Measurements from ENCODE around the gene TSNAX. TPM values are rescaled to one million over a fixed set of nuclear protein-coding genes. Genes with fewer than 3 reads are reported as not detected.

The TSNAX gene
- total and polyA plus RNA-seq, 2 of the 8 experiments (the other 6 are each of a cell fraction or from before 2014, with no cell fraction given), result 7.7 to 34.0 TPM

DNA sequence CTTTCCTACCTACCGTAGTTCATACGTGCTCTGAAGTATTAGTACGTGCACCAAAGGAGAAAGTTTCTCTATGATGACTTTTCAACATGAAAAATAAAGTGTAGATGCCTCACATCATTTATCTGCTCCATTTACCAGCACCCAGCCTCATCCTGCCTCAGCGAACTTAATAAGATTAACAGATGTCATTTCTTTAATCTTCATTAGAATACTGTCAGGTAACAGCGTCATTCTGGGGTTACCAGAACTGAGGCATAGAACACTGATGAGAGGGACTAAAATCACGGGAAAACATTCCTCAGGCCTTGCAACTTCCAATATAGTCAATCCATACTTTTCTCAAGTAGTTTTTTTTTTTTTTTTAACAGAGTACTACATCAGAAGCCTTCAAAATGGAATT is 54.9 kb downstream of the TSNAX start:
- no peak overlapping the region for H2BK120ac ChIP-seq (replicated peaks; ENCODE audit: low read depth, low read length)
- H3K9ac ChIP-seq (replicated peaks in 1 of 4; ENCODE audit: extremely low read depth in 1 of 4, low read depth in 3 of 4, low read length in 3 of 4), result no peak overlapping the region
- no peak overlapping the region for H4K91ac ChIP-seq (replicated peaks; ENCODE audit: insufficient read length, low read length)
- H4K5ac ChIP-seq (ENCODE audit: insufficient read length, low read depth, low read length), result no peak overlapping the region
- H3K27ac ChIP-seq (ENCODE audit: low read depth, low read length), result no peak overlapping the region
- H3K14ac ChIP-seq (ENCODE audit: insufficient read length), result no peak overlapping the region
- no peak overlapping the region for H3K4me2 ChIP-seq (ENCODE audit: insufficient read depth in 1 of 2, low read depth in 2 of 2, low read length in 2 of 2)
- no peak overlapping the region for H3K18ac ChIP-seq (ENCODE audit: extremely low read depth, low read length)
- WGBS, 2 experiments (ENCODE audit: extremely low coverage in 1 of 2, insufficient coverage in 1 of 2, insufficient read length in 1 of 2, insufficient replicate concordance in 2 of 2, low coverage in 1 of 2, low lambda C conversion rate in 2 of 2, missing lambda C conversion rate in 1 of 2), result 91% methylated on average over 6 of the region's 6 CpGs; no CpG with 5 or more reads in 1 of the 2 experiments
- no peak overlapping the region for H2AK5ac ChIP-seq (ENCODE audit: low read depth, low read length)
- CTCF ChIA-PET (ENCODE audit: partially characterized antibody), result interaction anchor here (0.8 kb wide), 1 partner anchor 20 kb away, joined by 4 read pairs; no protein-coding TSS in a partner anchor
- POLR2A ChIA-PET (ENCODE audit: partially characterized antibody), result no interaction called here
- no peak overlapping the region for H2BK15ac ChIP-seq (ENCODE audit: low read length)
- no peaks in the 10 kb centered on the region for H4K20me1 ChIP-seq (replicated peaks in 1 of 2; ENCODE audit: control insufficient read depth in 1 of 2, insufficient read depth in 2 of 2, low read length in 2 of 2)
- no peak overlapping the region for H2AFZ ChIP-seq (ENCODE audit: low read length)
- no peak overlapping the region for H2BK5ac ChIP-seq (ENCODE audit: low read depth, low read length)
- H3K4me1 ChIP-seq (replicated peaks in 1 of 4; ENCODE audit: control insufficient read depth in 3 of 4, insufficient read depth in 4 of 4, low read length in 3 of 4), result no peaks in the 10 kb centered on the region
- no peak overlapping the region for H4K8ac ChIP-seq (ENCODE audit: extremely low read depth, insufficient read depth, low read length)
- no peaks in the 10 kb centered on the region for H3K79me1 ChIP-seq (ENCODE audit: low read depth, low read length)
- H3K4me3 ChIP-seq (ENCODE audit: extremely low read depth in 1 of 4, insufficient read depth in 2 of 4, low read depth in 3 of 4, low read length in 4 of 4), result no peak overlapping the region
- H2BK20ac ChIP-seq (ENCODE audit: low read length), result no peak overlapping the region
- no peaks in the 10 kb centered on the region for H3K79me2 ChIP-seq (ENCODE audit: control insufficient read depth in 1 of 2, insufficient read depth in 2 of 2, low read length in 2 of 2)
- peaks cover 1% of the 10 kb centered on the region; the same call in 1 of the 2 replicates for H3K23me2 ChIP-seq (ENCODE audit: low read depth, low read length)
- no peaks in the 10 kb centered on the region for H3K9me3 ChIP-seq (ENCODE audit: insufficient read depth in 2 of 2, low read depth in 1 of 2, low read length in 1 of 2)
- no peaks in the 10 kb centered on the region for H3K27me3 ChIP-seq (replicated peaks in 1 of 4; ENCODE audit: control insufficient read depth in 3 of 4, extremely low read depth in 1 of 4, insufficient read depth in 3 of 4, low read length in 3 of 4)
- H3K23ac ChIP-seq (ENCODE audit: insufficient read length), result no peak overlapping the region
- FAIRE-seq, result no peak
- no peak for DNase-seq (ENCODE audit: low read depth in 1 of 2, low spot score in 2 of 2)
- no peaks in the 10 kb centered on the region for H3K36me3 ChIP-seq (ENCODE audit: control insufficient read depth in 2 of 4, insufficient read depth in 4 of 4, low read length in 3 of 4)
- no peak overlapping the region for H3K56ac ChIP-seq (replicated peaks; ENCODE audit: insufficient read length, low read depth, low read length)
- H2BK12ac ChIP-seq (ENCODE audit: low read depth, low read length), result no peak overlapping the region
- H3K4ac ChIP-seq (replicated peaks; ENCODE audit: insufficient read length, low read depth, low read length), result no peak overlapping the region
- TF ChIP-seq, protein P1, sequence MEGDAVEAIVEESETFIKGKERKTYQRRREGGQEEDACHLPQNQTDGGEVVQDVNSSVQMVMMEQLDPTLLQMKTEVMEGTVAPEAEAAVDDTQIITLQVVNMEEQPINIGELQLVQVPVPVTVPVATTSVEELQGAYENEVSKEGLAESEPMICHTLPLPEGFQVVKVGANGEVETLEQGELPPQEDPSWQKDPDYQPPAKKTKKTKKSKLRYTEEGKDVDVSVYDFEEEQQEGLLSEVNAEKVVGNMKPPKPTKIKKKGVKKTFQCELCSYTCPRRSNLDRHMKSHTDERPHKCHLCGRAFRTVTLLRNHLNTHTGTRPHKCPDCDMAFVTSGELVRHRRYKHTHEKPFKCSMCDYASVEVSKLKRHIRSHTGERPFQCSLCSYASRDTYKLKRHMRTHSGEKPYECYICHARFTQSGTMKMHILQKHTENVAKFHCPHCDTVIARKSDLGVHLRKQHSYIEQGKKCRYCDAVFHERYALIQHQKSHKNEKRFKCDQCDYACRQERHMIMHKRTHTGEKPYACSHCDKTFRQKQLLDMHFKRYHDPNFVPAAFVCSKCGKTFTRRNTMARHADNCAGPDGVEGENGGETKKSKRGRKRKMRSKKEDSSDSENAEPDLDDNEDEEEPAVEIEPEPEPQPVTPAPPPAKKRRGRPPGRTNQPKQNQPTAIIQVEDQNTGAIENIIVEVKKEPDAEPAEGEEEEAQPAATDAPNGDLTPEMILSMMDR (IDR thresholded peaks at IDR 0.05; ENCODE audit: control extremely low read depth in 1 of 3, insufficient read depth in 1 of 3, low read depth in 1 of 3, low read length in 3 of 3), result no peak
- TF ChIP-seq KDM5A (IDR thresholded peaks at IDR 0.05; ENCODE audit: low read length), result no peak
- TF ChIP-seq HDAC2 (IDR thresholded peaks at IDR 0.05; ENCODE audit: borderline replicate concordance in 1 of 2, low read depth in 2 of 2, low read length in 2 of 2), result no peak
- TF ChIP-seq, protein P2, sequence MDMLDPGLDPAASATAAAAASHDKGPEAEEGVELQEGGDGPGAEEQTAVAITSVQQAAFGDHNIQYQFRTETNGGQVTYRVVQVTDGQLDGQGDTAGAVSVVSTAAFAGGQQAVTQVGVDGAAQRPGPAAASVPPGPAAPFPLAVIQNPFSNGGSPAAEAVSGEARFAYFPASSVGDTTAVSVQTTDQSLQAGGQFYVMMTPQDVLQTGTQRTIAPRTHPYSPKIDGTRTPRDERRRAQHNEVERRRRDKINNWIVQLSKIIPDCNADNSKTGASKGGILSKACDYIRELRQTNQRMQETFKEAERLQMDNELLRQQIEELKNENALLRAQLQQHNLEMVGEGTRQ (IDR thresholded peaks at IDR 0.05; ENCODE audit: low read length), result no peak
- no peak for TF ChIP-seq SRF (IDR thresholded peaks at IDR 0.05; ENCODE audit: low read depth, low read length)
- no peak for TF ChIP-seq RXRA (IDR thresholded peaks at IDR 0.05; ENCODE audit: insufficient read depth, low read depth, low read length)
- no peak for TF ChIP-seq CEBPB (IDR thresholded peaks at IDR 0.05; ENCODE audit: low read depth, low read length)
- no peak for TF ChIP-seq BCL11A (IDR thresholded peaks at IDR 0.05; ENCODE audit: low read depth in 2 of 2, low read length in 2 of 2)
- no peak for TF ChIP-seq POLR2AphosphoS5 (IDR thresholded peaks at IDR 0.05; ENCODE audit: low read depth, low read length)
- TF ChIP-seq SIX5 (IDR thresholded peaks at IDR 0.05; ENCODE audit: low read depth, low read length), result no peak
- TF ChIP-seq TCF12 (IDR thresholded peaks at IDR 0.05; ENCODE audit: low read depth, low read length), result no peak
